Activated T-cell treated with anti-CD3 and anti-CD28 coated beads, Interleukin-2, amount 50 U/mL, for 24 hours (primary cell): ENCODE results near the gene PTH2.
A peak's percentile ranks its signal among the peaks of the same experiment; 100 is the strongest.

Experiments
- DNase-seq: peaks from one replicate; pipeline ENCODE4 v3.0.0-alpha.2; 2020
- H3K27ac Mint-ChIP-seq: 2 replicates; pipeline ENCODE4 v1.8.0; 2020; ENCODE audit warnings: mild to moderate bottlenecking, mixed read lengths
- H3K27me3 Mint-ChIP-seq: 2 replicates; pipeline ENCODE4 v1.8.0; 2020; ENCODE audit warnings: mixed read lengths
- H3K36me3 Mint-ChIP-seq: 2 replicates; pipeline ENCODE4 v1.8.0; 2020; ENCODE audit warnings: low read depth, mixed read lengths
- H3K4me1 Mint-ChIP-seq: 2 replicates; pipeline ENCODE4 v1.8.0; 2020; ENCODE audit warnings: low read depth, mixed read lengths
- H3K4me3 Mint-ChIP-seq: 2 replicates; pipeline ENCODE4 v1.8.0; 2020; ENCODE audit warnings: mild to moderate bottlenecking, moderate library complexity, mixed read lengths
- H3K9me3 Mint-ChIP-seq: 2 replicates; pipeline ENCODE4 v1.8.0; 2020; ENCODE audit warnings: mixed read lengths

PTH2 gene

GRCh38 chr19:49415102-49415809 is 8.0 kb downstream of the PTH2 start:
- Mint-ChIP-seq H3K9me3 (no peaks in the 10 kb centered on the region), H3K27ac (no peak overlapping the region), H3K4me3 (no peak overlapping the region), H3K4me1 (peaks cover 17% of the 10 kb centered on the region), H3K36me3 (no peaks in the 10 kb centered on the region), H3K27me3 (peaks cover 26% of the 10 kb centered on the region)
- no peak for DNase-seq

GRCh38 chr19:49414256-49414655 is 9.0 kb downstream of the PTH2 start:
- no peaks in the 10 kb centered on the region for H3K9me3 Mint-ChIP-seq
- no peak for DNase-seq
- no peak overlapping the region for H3K4me3 Mint-ChIP-seq
- peaks cover 27% of the 10 kb centered on the region for H3K4me1 Mint-ChIP-seq
- no peak overlapping the region for H3K27ac Mint-ChIP-seq
- H3K27me3 Mint-ChIP-seq, result peaks cover 16% of the 10 kb centered on the region
- H3K36me3 Mint-ChIP-seq, result no peaks in the 10 kb centered on the region

GRCh38 chr19:49413348-49413747 is 9.9 kb downstream of the PTH2 start:
- Mint-ChIP-seq H3K4me1 (peaks cover 36% of the 10 kb centered on the region), H3K9me3 (no peaks in the 10 kb centered on the region), H3K27me3 (peaks cover 9% of the 10 kb centered on the region), H3K4me3 (no peak overlapping the region), H3K27ac (no peak overlapping the region), H3K36me3 (no peaks in the 10 kb centered on the region)
- DNase-seq, result no peak

- no peak overlapping the region for H3K27ac Mint-ChIP-seq
- no peak overlapping the region for H3K4me3 Mint-ChIP-seq
These were observed 11.4 kb downstream of the PTH2 start for GRCh38 chr19:49411681-49412326.

GRCh38 chr19:49409441-49410029 is 13.7 kb downstream of the PTH2 start:
- Mint-ChIP-seq H3K27me3 (no peaks in the 10 kb centered on the region), H3K27ac (peak overlapping the region; percentile 72), H3K4me3 (peak overlapping the region; percentile 32), H3K9me3 (no peaks in the 10 kb centered on the region), H3K36me3 (no peaks in the 10 kb centered on the region), H3K4me1 (peaks cover 54% of the 10 kb centered on the region)
- no peak for DNase-seq

More at GRCh38 chr19:49411681-49412326, 11.4 kb downstream of the PTH2 start:
- Mint-ChIP-seq H3K27me3 (no peaks in the 10 kb centered on the region), H3K36me3 (no peaks in the 10 kb centered on the region), H3K9me3 (no peaks in the 10 kb centered on the region), H3K4me1 (peaks cover 51% of the 10 kb centered on the region)
- DNase-seq, result no peak

- DNase-seq, result no peak
- Mint-ChIP-seq H3K27ac (peak overlapping the region; percentile 72), H3K4me1 (peaks cover 54% of the 10 kb centered on the region), H3K9me3 (no peaks in the 10 kb centered on the region), H3K36me3 (no peaks in the 10 kb centered on the region), H3K4me3 (peak overlapping the region; percentile 32), H3K27me3 (no peaks in the 10 kb centered on the region)
These were observed 14.3 kb downstream of the PTH2 start for GRCh38 chr19:49408816-49409440.

- Mint-ChIP-seq H3K27ac (no peak overlapping the region), H3K36me3 (no peaks in the 10 kb centered on the region), H3K4me3 (no peak overlapping the region), H3K9me3 (no peaks in the 10 kb centered on the region), H3K27me3 (no peaks in the 10 kb centered on the region), H3K4me1 (peaks cover 61% of the 10 kb centered on the region)
- no peak for DNase-seq
These were observed 15.7 kb downstream of the PTH2 start for GRCh38 chr19:49407482-49408015.

GRCh38 chr19:49407079-49407478 is 16.2 kb downstream of the PTH2 start:
- no peaks in the 10 kb centered on the region for H3K36me3 Mint-ChIP-seq
- H3K4me3 Mint-ChIP-seq, result no peak overlapping the region
- no peaks in the 10 kb centered on the region for H3K27me3 Mint-ChIP-seq
- H3K9me3 Mint-ChIP-seq, result no peaks in the 10 kb centered on the region
- H3K27ac Mint-ChIP-seq, result no peak overlapping the region
- no peak for DNase-seq
- peaks cover 59% of the 10 kb centered on the region for H3K4me1 Mint-ChIP-seq

- Mint-ChIP-seq H3K27ac (no peak overlapping the region), H3K36me3 (no peaks in the 10 kb centered on the region), H3K27me3 (no peaks in the 10 kb centered on the region), H3K9me3 (no peaks in the 10 kb centered on the region), H3K4me3 (no peak overlapping the region), H3K4me1 (peaks cover 33% of the 10 kb centered on the region)
- DNase-seq, result no peak
These were observed 19.6 kb downstream of the PTH2 start for GRCh38 chr19:49403404-49404187.

- no peaks in the 10 kb centered on the region for H3K36me3 Mint-ChIP-seq
- no peaks in the 10 kb centered on the region for H3K27me3 Mint-ChIP-seq
- H3K4me3 Mint-ChIP-seq, result no peak overlapping the region
- DNase-seq, result no peak
- H3K9me3 Mint-ChIP-seq, result no peaks in the 10 kb centered on the region
- H3K4me1 Mint-ChIP-seq, result peaks cover 20% of the 10 kb centered on the region
- H3K27ac Mint-ChIP-seq, result no peak overlapping the region
These were observed 23.2 kb downstream of the PTH2 start for GRCh38 chr19:49400029-49400428.

GRCh38 chr19:49398931-49399330 is 24.3 kb downstream of the PTH2 start:
- DNase-seq, result no peak
- no peaks in the 10 kb centered on the region for H3K36me3 Mint-ChIP-seq
- no peak overlapping the region for H3K27ac Mint-ChIP-seq
- no peak overlapping the region for H3K4me3 Mint-ChIP-seq
- H3K4me1 Mint-ChIP-seq, result peaks cover 20% of the 10 kb centered on the region
- no peaks in the 10 kb centered on the region for H3K27me3 Mint-ChIP-seq
- no peaks in the 10 kb centered on the region for H3K9me3 Mint-ChIP-seq

- Mint-ChIP-seq H3K27me3 (no peaks in the 10 kb centered on the region), H3K4me1 (peaks cover 13% of the 10 kb centered on the region), H3K9me3 (no peaks in the 10 kb centered on the region), H3K4me3 (no peak overlapping the region), H3K27ac (no peak overlapping the region), H3K36me3 (no peaks in the 10 kb centered on the region)
- DNase-seq, result no peak
These were observed 25.1 kb downstream of the PTH2 start for GRCh38 chr19:49398001-49398615.

- DNase-seq, result no peak
- Mint-ChIP-seq H3K36me3 (no peaks in the 10 kb centered on the region), H3K27me3 (no peaks in the 10 kb centered on the region), H3K4me3 (no peak overlapping the region), H3K9me3 (no peaks in the 10 kb centered on the region), H3K4me1 (peaks cover 15% of the 10 kb centered on the region), H3K27ac (no peak overlapping the region)
These were observed 26.3 kb downstream of the PTH2 start for GRCh38 chr19:49396738-49397505.
